Heart left ventricle (tissue), 16 donors: ENCODE measurements around the gene KCTD17. TPM values are rescaled to one million over a fixed set of nuclear protein-coding genes. Genes with fewer than 3 reads are reported as not detected.

Source experiments
- ATAC-seq, 4 donors: fragments of 200-7000 bp; cut with Tn5 transposase; one replicate each; pipeline ENCODE4 v1.9.1; 2020 to 2022; ENCODE audit warnings: moderate library complexity in 4 of 4, mild to moderate bottlenecking in 3 of 4, moderate number of reproducible peaks in 1 of 4
- DNase-seq, 5 donors: peaks; one replicate each; pipeline ENCODE4 v3.0.0-alpha.2; 2020
- H3K27ac ChIP-seq, 12 donors: fragments of 200-600 bp; sonication (generic) in 4 of 12; one replicate each; pipeline versions ENCODE4 v1.5.0 to v1.8.0; 2016 to 2022; ENCODE audit warnings: mild to moderate bottlenecking in 2 of 12
- H3K27me3 ChIP-seq, 9 donors: fragments of 200-600 bp; sonication (generic) in 2 of 9; one replicate each; pipeline versions ENCODE4 v1.5.1 to v1.8.0; 2016 to 2022; ENCODE audit warnings: mild to moderate bottlenecking in 3 of 9
- H3K36me3 ChIP-seq, 9 donors: fragments of 200-600 bp; sonication (generic) in 2 of 9; one replicate each; pipeline versions ENCODE4 v1.5.0 to v1.8.0; 2018 to 2022; ENCODE audit warnings: mild to moderate bottlenecking in 2 of 9
- H3K4me1 ChIP-seq, 12 donors: fragments of 200-600 bp; sonication (generic) in 4 of 12; one replicate each; pipeline versions ENCODE4 v1.5.0 to v1.8.0; 2016 to 2022; ENCODE audit warnings: mild to moderate bottlenecking in 3 of 12
- H3K4me3 ChIP-seq, 12 donors: fragments of 200-600 bp; sonication (generic) in 4 of 12; one replicate each; pipeline versions ENCODE4 v1.5.0 to v1.8.0; 2017 to 2022; ENCODE audit warnings: mild to moderate bottlenecking in 9 of 12, moderate library complexity in 4 of 12
- H3K9me3 ChIP-seq, 12 donors: fragments of 200-600 bp; sonication (generic) in 4 of 12; one replicate each; pipeline versions ENCODE4 v1.5.0 to v1.8.0; 2016 to 2022; ENCODE audit warnings: mild to moderate bottlenecking in 1 of 12
- CTCF ChIP-seq, 12 donors: fragments of 200-600 bp; sonication (generic) in 4 of 12; IDR thresholded peaks; one replicate each; pipeline versions ENCODE4 v1.5.0 to v1.8.0; 2018 to 2022; ENCODE audit warnings: antibody characterized with exemption in 12 of 12, mild to moderate bottlenecking in 5 of 12
- POLR2A ChIP-seq, 2 donors: fragments of 450-650 bp; IDR thresholded peaks; one replicate each; pipeline ENCODE4 v1.6.1; 2017; ENCODE audit warnings: antibody characterized with exemption in 2 of 2, mild to moderate bottlenecking in 2 of 2, moderate library complexity in 2 of 2
- WGBS, 4 donors: extraction: QIAGEN DNeasy Blood & Tissue Kit in 2 of 4; methylation state at CpG; one replicate each; pipeline versions ENCODE4 v1.1.5 to v1.1.7; 2013 to 2018; 5-methylcytosine and 5-hydroxymethylcytosine counted together
- intact Hi-C, 10 donors: fragments of 100-400 bp; cut with DNase I; formaldehyde crosslinking; loops; one replicate each; pipeline versions ENCODE4 v1.11.1 to v1.14.2; 2022
- polyA plus RNA-seq, 2 donors: library from polyadenylated mRNA; stranded (reverse); fragments of 200-250 nt; gene quantifications; one replicate each; pipeline ENCODE4 v1.2.3, GENCODE V29; 2013
- total RNA-seq, 9 donors: library from RNA; depleted of rRNA in 2 of 9; stranded (reverse); fragments of >200 nt in 2 of 9; fragmentation: NEBNext Ultra II Directional in 3 of 9; extraction: Animal tissue kit (Norgen Biotek cat#: 25700) in 3 of 9; gene quantifications; one replicate each; pipeline versions ENCODE4 v1.1.0 to v1.2.4, GENCODE V29; 2016 to 2023
- donor health status: ischemic (EF 13 %, LVEDD 7.1; RV severe dilation, severe dysfunction).
- donor health status: healthy with polysubstance abuse.
- donor health status: DM: no; HTN: yes; CAD: no.
- donor health status: DM: no; HTN: no; CAD: no.
- donor health status: ischemic (EF 25% LVEDD 6.9; RV normal size, moderate dysfunction).
- donor health status: ischemic (EF 25% LVEDD 5.7; RV mildly dilated, moderate dysfunction).
- donor health status: healthy.
- donor health status: DM: yes; HTN: yes; CAD: no.
- donor health status: ischemic (EF 35%, LVEDD 5.7; RV mildly dilated, moderate dysfunction).
- donor health status: nonischemic (EF 11% LVEDD 7.7; RV severe dilation, severe dysfunction).
- donor health status: DM: yes; HTN: yes; CAD: no.
- donor health status: PGD.
- donor health status: ischemic (EF 29% LVEDD 5.4; RV normal size, mild dysfunction).
- donor health status: nonischemic (EF 23%, LVEDD 6.1; RV moderate dilation, normal function).

The KCTD17 gene
- total and polyA plus RNA-seq, 11 donors = 10.8 to 62.0 (median 17.3) TPM

- intact Hi-C loops = loop anchor here in 1 of 10 donors (10.0 kb wide), 1 partner anchor 57 kb away; no protein-coding TSS in a partner anchor
- H3K9me3 ChIP-seq = no peaks in the 10 kb centered on the region
- H3K36me3 ChIP-seq = peaks cover 0 to 30% (median 20%) of the 10 kb centered on the region in 9 donors
- ATAC-seq (no peak), DNase-seq (peak in 1 of 5 donors; percentile 57)
- no peak for TF ChIP-seq POLR2A (IDR thresholded peaks at IDR 0.05)
- peak; percentile 40 to 80 (median 69) for TF ChIP-seq CTCF (IDR thresholded peaks at IDR 0.05)
- WGBS, 4 donors = 71 to 76% (median 74%) methylated on average over 13 of the region's 13 CpGs
- H3K27ac ChIP-seq = peak overlapping the region in 5 of 12 donors; percentile 37 to 63 (median 43)
- H3K4me1 ChIP-seq = peaks cover 9 to 81% (median 43%) of the 10 kb centered on the region in 12 donors
- H3K27me3 ChIP-seq = no peaks in the 10 kb centered on the region
- H3K4me3 ChIP-seq = no peak overlapping the region
Observed at GRCh38 chr22:37021710-37022482, 29.6 kb upstream of the KCTD17 start.

- H3K9me3 ChIP-seq = no peaks in the 10 kb centered on the region
- ATAC-seq = peak in 3 of 4 donors; percentile 2 to 17 (median 7)
- peak in 1 of 5 donors; percentile 49 for DNase-seq
- WGBS, 4 donors = 61 to 70% (median 64%) methylated on average over 16 of the region's 16 CpGs
- no peaks in the 10 kb centered on the region for H3K27me3 ChIP-seq
- peak overlapping the region in 8 of 12 donors; percentile 17 to 63 (median 42) for H3K27ac ChIP-seq
- intact Hi-C loops = loop anchor here in 1 of 10 donors (10.0 kb wide), 1 partner anchor 58 kb away; no protein-coding TSS in a partner anchor
- peaks cover 0 to 38% (median 27%) of the 10 kb centered on the region in 9 donors for H3K36me3 ChIP-seq
- TF ChIP-seq POLR2A (IDR thresholded peaks at IDR 0.05) (no peak), CTCF (IDR thresholded peaks at IDR 0.05) (no peak)
- peaks cover 7 to 73% (median 37%) of the 10 kb centered on the region in 12 donors for H3K4me1 ChIP-seq
- H3K4me3 ChIP-seq = no peak overlapping the region
Observed at GRCh38 chr22:37022483-37023337, 28.8 kb upstream of the KCTD17 start.

GRCh38 chr22:37023743-37024338 is 27.7 kb upstream of the KCTD17 start:
- H3K4me3 ChIP-seq = no peak overlapping the region
- no peak for ATAC-seq
- 95 to 97% (median 95%) methylated on average over 31 to 34 of the region's 34 CpGs for WGBS, 4 donors
- TF ChIP-seq POLR2A (IDR thresholded peaks at IDR 0.05) = no peak
- TF ChIP-seq CTCF (IDR thresholded peaks at IDR 0.05) = no peak
- DNase-seq = no peak
- H3K9me3 ChIP-seq = no peaks in the 10 kb centered on the region
- H3K4me1 ChIP-seq = peaks cover 0 to 61% (median 27%) of the 10 kb centered on the region in 12 donors
- intact Hi-C loops = loop anchor here in 1 of 10 donors (10.0 kb wide), 1 partner anchor 59 kb away; no protein-coding TSS in a partner anchor
- H3K27ac ChIP-seq = no peak overlapping the region
- no peaks in the 10 kb centered on the region for H3K27me3 ChIP-seq
- peaks cover 0 to 46% (median 37%) of the 10 kb centered on the region in 9 donors for H3K36me3 ChIP-seq
